Vagina (tissue), 2 donors: ENCODE results near the gene MACF1. TPM values are rescaled to one million over a fixed set of nuclear protein-coding genes. Genes with fewer than 3 reads are reported as not detected.

Experiments used
- DNase-seq, 2 donors: peaks; one replicate each; pipeline ENCODE4 v3.0.0-alpha.2; 2017; ENCODE audit errors: extremely low spot score in 2 of 2
- H3K27ac ChIP-seq: fragments of 200-600 bp; sonication (generic); one replicate; pipeline ENCODE4 v1.5.1; 2019
- H3K27me3 ChIP-seq: fragments of 200-600 bp; sonication (generic); one replicate; pipeline ENCODE4 v1.5.1; 2019
- H3K36me3 ChIP-seq, 2 donors: fragments of 200-600 bp; sonication (generic); one replicate each; pipeline ENCODE4 v1.5.1; 2017 to 2019
- H3K4me1 ChIP-seq: fragments of 200-600 bp; sonication (generic); one replicate; pipeline ENCODE4 v1.5.1; 2019
- H3K4me3 ChIP-seq, 2 donors: fragments of 200-600 bp; sonication (generic); 1 replicate in 1 of 2; 2 replicates in 1 of 2; pipeline ENCODE4 v1.5.1; 2016 to 2019
- H3K9me3 ChIP-seq: fragments of 200-600 bp; sonication (generic); one replicate; pipeline ENCODE4 v1.5.1; 2019
- POLR2A ChIP-seq, 2 donors: fragments of 450-650 bp; IDR thresholded peaks; one replicate each; pipeline ENCODE4 v1.6.1; 2017; ENCODE audit warnings: antibody characterized with exemption in 2 of 2, mild to moderate bottlenecking in 2 of 2, moderate library complexity in 2 of 2
- POLR2AphosphoS5 ChIP-seq, 2 donors: sonication (generic); formaldehyde crosslinking; IDR thresholded peaks; one replicate each; pipeline ENCODE4 v1.9.0; 2017; ENCODE audit warnings: antibody characterized with exemption in 2 of 2, mild to moderate bottlenecking in 2 of 2, low read depth in 1 of 2; ENCODE audit not compliant: insufficient read depth in 1 of 2
- intact Hi-C: fragments of 100-400 bp; cut with DNase I; formaldehyde crosslinking; loops from one replicate; pipeline ENCODE4 v1.15.1; 2023
- total RNA-seq: library from RNA; depleted of rRNA; stranded (reverse); fragments of >200 nt; gene quantifications from one replicate; pipeline ENCODE4 v1.2.3, GENCODE V29; 2016
- TF ChIP-seq, protein P1 (sequence below), 3 experiments: fragments of 450-650 bp in 2 of 3; fragments of 200-600 bp in 1 of 3; sonication (generic) in 1 of 3; IDR thresholded peaks; one replicate each; pipeline ENCODE4 v1.5.1; 2017 to 2019; ENCODE audit warnings: antibody characterized with exemption in 3 of 3, mild to moderate bottlenecking in 2 of 3, moderate library complexity in 2 of 3

Gene MACF1
- total RNA-seq, 1 donor from 2014 or later = 291 TPM

DNA sequence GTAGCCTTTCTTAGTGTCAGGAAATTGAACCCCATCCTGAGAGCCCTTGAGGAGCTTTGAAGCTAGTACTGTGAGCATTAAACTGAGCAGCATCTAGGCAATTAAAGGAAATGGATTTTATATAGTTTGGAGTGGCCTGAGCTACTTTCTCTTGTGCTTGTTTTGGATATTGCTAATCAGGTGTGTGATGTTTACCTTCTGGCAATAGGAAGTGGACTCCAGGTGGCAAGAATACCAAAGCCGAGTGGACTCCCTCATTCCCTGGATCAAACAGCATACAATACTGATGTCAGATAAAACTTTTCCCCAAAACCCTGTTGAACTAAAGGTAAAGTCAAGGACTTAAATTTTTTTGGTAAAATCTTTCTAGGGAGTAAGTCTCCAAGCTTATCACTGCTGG lies 79.4 kb downstream of the MACF1 start:
- DNase-seq = no peak
- H3K4me3 ChIP-seq = no peak overlapping the region
- intact Hi-C loops = no loop called here
- no peak overlapping the region for H3K27ac ChIP-seq
- H3K9me3 ChIP-seq = no peaks in the 10 kb centered on the region
- H3K36me3 ChIP-seq = peaks cover 0 to 64% of the 10 kb centered on the region in 2 donors
- no peaks in the 10 kb centered on the region for H3K27me3 ChIP-seq
- H3K4me1 ChIP-seq = peaks cover 31% of the 10 kb centered on the region
- TF ChIP-seq, protein P1, sequence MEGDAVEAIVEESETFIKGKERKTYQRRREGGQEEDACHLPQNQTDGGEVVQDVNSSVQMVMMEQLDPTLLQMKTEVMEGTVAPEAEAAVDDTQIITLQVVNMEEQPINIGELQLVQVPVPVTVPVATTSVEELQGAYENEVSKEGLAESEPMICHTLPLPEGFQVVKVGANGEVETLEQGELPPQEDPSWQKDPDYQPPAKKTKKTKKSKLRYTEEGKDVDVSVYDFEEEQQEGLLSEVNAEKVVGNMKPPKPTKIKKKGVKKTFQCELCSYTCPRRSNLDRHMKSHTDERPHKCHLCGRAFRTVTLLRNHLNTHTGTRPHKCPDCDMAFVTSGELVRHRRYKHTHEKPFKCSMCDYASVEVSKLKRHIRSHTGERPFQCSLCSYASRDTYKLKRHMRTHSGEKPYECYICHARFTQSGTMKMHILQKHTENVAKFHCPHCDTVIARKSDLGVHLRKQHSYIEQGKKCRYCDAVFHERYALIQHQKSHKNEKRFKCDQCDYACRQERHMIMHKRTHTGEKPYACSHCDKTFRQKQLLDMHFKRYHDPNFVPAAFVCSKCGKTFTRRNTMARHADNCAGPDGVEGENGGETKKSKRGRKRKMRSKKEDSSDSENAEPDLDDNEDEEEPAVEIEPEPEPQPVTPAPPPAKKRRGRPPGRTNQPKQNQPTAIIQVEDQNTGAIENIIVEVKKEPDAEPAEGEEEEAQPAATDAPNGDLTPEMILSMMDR (IDR thresholded peaks at IDR 0.05) = no peak

DNA sequence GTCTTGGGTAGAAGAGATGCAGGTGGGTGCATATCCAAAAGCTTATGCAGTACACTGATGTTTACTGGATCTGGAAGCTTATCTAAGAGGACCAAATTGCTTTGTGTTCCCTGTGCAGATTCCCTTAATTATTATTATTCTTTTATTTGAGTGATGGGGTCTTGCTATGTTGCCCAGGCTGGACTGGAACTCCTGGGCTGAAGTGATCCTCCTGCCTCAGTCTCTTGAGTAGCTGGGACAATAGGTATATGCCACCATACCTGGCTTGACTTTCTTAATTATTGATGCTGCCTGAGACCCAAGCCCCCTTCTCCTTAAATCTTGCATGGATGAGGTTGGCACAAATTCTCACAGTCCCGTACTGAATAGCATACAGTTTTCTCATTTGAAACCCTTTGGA lies 83.0 kb downstream of the MACF1 start:
- H3K4me3 ChIP-seq = no peak overlapping the region
- H3K27me3 ChIP-seq = no peaks in the 10 kb centered on the region
- TF ChIP-seq, protein P1 (IDR thresholded peaks at IDR 0.05) = no peak
- TF ChIP-seq POLR2A (IDR thresholded peaks at IDR 0.05) (no peak), POLR2AphosphoS5 (IDR thresholded peaks at IDR 0.05; ENCODE audit: insufficient read depth in 1 of 2, low read depth in 1 of 2) (no peak)
- DNase-seq = no peak
- no peak overlapping the region for H3K27ac ChIP-seq
- no peaks in the 10 kb centered on the region for H3K9me3 ChIP-seq
- peaks cover 6% of the 10 kb centered on the region for H3K4me1 ChIP-seq
- intact Hi-C loops = no loop called here
- H3K36me3 ChIP-seq = peaks cover 0 to 81% of the 10 kb centered on the region in 2 donors

DNA sequence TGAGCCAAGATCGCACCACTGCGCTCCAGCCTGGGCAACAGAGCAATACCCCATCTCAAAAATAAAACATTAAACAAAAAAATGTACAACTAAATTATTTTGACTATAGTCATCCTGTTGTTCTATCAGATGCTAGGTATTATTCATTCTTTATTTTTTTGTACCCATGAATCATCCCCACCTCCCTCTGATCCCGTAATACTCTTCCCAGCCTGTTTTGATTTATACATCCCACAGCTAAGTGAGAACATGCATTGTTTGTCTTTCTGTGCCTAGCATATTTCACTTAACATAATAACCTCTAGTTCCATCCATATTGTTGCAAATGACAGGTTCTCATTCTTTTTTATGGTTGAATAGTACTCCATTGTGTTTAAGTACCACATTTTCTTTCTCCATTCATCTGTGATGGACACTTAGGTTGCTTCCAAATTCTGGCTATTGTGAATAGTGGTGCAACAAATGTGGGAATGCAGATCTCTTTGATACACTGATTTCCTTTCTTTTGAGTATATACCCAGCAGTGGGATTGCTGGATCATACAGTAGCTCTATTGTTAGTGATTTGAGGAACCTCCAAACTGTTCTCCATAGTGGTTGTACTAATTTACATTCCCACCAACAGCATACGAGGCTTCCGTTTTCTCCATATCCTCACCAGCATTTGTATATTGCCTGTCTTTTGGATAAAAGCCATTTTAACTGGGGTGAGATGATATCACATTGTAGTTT lies 84.4 kb downstream of the MACF1 start:
- no peak for DNase-seq

DNA sequence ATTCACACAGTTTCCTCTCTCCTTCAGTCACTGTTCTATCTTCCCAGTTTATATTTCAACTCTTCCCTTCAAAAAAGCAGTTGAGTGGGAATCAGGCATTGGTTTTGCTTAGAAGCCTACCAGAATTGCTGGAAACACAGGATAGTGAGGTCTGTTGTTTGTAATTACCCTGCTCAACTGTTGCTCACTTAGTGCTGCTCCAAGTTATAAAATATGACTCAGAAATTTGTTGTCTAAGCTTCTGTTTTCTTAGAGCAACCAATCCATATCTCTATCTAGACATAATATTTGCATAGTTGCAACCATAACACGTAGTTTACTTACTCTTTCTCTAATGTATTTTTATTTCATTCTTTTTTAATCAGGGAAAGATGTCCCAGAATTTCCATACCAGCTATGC lies 87.9 kb downstream of the MACF1 start:
- no peaks in the 10 kb centered on the region for H3K27me3 ChIP-seq
- TF ChIP-seq, protein P1 (IDR thresholded peaks at IDR 0.05) = no peak
- no peak for TF ChIP-seq POLR2AphosphoS5 (IDR thresholded peaks at IDR 0.05; ENCODE audit: insufficient read depth in 1 of 2, low read depth in 1 of 2)
- H3K27ac ChIP-seq = no peak overlapping the region
- H3K4me1 ChIP-seq = peaks cover 9% of the 10 kb centered on the region
- intact Hi-C loops = no loop called here
- no peak overlapping the region for H3K4me3 ChIP-seq
- peaks cover 5 to 74% of the 10 kb centered on the region in 2 donors for H3K36me3 ChIP-seq
- no peaks in the 10 kb centered on the region for H3K9me3 ChIP-seq
- DNase-seq = no peak

More for the DNA sequence above, 84.4 kb downstream of the MACF1 start:
- peaks cover 5 to 80% of the 10 kb centered on the region in 2 donors for H3K36me3 ChIP-seq
- intact Hi-C loops = no loop called here
- no peaks in the 10 kb centered on the region for H3K9me3 ChIP-seq
- TF ChIP-seq POLR2A (IDR thresholded peaks at IDR 0.05) = no peak
- TF ChIP-seq, protein P1 (IDR thresholded peaks at IDR 0.05) = no peak
- no peak for TF ChIP-seq POLR2AphosphoS5 (IDR thresholded peaks at IDR 0.05; ENCODE audit: insufficient read depth in 1 of 2, low read depth in 1 of 2)
- no peaks in the 10 kb centered on the region for H3K27me3 ChIP-seq
- H3K4me1 ChIP-seq = peaks cover 4% of the 10 kb centered on the region
- no peak overlapping the region for H3K27ac ChIP-seq
- no peak overlapping the region for H3K4me3 ChIP-seq

DNA sequence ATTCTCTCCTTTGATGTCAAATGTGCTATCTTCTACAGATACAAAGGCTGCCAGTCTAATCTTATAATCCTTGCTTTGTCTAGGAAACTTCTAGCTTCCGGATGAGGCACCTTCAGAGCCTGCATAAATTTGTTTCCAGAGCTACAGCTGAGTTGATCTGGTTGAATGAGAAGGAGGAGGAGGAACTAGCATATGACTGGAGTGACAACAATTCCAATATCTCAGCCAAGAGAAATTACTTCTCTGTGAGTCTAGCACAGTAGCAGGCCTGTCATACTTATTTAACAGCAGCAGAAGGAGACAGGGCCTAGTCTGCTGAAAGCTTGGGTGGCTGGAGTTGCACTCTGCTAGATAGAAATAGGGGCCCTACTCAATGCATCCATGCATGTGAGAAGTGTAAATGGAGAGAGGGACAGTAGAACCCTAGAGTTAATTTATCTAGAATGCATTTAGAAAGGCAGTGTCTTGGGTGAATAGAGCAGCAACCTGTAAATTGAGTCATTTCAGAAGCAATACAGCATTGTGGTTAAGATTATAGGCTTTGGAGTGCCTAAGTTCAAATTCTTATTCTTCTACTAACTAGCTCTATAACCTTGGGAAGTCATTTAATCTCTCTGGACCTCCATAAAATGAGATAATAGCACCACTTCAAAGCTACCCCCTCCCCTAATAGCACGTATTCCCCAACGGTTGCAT lies 89.0 kb downstream of the MACF1 start:
- H3K9me3 ChIP-seq = no peaks in the 10 kb centered on the region
- no peak overlapping the region for H3K4me3 ChIP-seq
- no peaks in the 10 kb centered on the region for H3K27me3 ChIP-seq
- peaks cover 5 to 72% of the 10 kb centered on the region in 2 donors for H3K36me3 ChIP-seq
- DNase-seq = no peak
- no peak overlapping the region for H3K27ac ChIP-seq
- peaks cover 9% of the 10 kb centered on the region for H3K4me1 ChIP-seq
- no peak for TF ChIP-seq POLR2A (IDR thresholded peaks at IDR 0.05)
- no peak for TF ChIP-seq POLR2AphosphoS5 (IDR thresholded peaks at IDR 0.05; ENCODE audit: insufficient read depth in 1 of 2, low read depth in 1 of 2)
- TF ChIP-seq, protein P1 (IDR thresholded peaks at IDR 0.05) = no peak
- intact Hi-C loops = no loop called here
